ENCODE results near the gene CDK19.
A peak's percentile ranks its signal among the peaks of the same experiment; 100 is the strongest.

CDK19 gene

DNA sequence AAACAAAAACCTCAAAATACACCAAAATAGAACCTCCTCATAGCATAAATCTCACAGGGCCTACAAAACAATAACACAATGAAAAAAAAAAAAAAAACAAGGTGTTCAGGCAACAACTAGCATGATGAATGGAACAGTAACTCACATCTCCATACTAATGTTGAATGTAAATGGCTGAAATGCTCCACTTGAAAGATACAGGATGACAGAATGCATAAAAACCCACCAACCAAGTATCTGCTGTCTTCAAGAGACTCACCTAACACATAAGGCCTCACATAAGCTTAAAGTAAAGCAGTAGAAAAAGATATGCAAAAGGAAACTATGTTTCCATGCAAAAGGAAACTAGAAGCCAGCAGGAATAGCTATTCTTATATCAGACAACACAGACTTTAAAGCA is 121.3 kb downstream of the CDK19 start:
- no peak for DNase-seq

DNA sequence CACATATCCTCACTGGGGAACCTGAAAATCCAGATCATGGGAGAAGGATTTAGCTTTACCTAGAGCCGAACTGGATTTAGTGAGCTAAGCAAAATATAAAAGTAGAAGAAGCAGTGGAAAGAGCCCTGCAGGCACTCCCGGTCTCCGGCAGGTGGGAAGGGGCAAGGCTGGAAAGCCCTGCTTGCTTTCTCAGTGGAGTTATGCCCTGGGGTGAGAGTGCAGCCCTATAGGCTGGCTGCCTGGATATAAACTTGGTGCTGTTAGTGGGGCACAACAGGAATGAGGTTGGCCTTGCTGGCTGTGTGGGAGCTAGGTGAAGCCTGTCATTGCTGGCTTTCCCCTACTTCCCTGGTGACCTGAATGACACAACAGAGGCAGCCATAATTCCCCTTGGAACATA is 122.0 kb downstream of the CDK19 start:
- no peak for DNase-seq

DNA sequence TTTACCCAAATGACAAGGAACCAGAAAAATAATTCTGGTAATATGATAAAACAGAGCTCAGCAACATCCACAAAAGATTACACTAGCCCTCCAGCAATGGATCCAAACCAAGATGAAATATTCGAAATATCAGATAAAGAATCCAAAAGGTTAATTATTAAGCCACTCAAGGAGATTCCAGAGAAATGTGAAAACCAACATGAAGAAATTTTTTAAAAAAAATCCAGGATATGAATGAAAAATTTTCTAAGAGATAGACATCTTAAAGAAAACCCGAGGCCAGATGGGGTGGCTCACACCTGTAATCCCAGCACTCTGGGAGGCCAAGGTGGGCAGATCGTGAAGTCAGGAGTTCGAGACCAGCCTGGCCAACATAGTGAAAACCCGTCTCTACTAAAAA is 124.4 kb downstream of the CDK19 start:
- DNase-seq = no peak

DNA sequence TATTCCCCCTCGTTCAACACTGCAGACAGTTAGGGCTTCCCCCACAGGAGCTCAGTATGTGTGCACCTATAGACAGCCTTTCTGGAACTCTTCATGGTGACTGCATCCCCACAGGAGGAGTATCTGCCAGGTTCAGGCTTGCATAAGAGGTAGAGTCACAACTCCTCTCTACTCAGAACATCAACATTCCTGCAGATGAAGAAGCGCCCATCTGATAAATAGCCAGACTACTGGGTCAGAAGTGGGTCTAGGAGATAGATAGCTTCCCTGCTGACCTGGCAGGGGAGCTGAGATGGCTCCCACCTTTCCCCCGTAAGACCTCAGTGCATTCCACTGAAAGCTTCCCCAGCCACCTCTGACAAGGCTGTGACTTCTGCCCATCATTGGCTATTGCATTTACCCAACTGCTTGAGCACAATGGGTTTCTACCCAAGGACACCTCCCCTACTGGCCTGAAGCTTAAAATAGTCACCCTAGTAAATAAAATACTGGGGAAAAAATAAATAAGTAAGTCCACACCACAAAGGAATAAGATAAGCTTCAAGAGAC is 125.1 kb downstream of the CDK19 start:
- no peak for DNase-seq

DNA sequence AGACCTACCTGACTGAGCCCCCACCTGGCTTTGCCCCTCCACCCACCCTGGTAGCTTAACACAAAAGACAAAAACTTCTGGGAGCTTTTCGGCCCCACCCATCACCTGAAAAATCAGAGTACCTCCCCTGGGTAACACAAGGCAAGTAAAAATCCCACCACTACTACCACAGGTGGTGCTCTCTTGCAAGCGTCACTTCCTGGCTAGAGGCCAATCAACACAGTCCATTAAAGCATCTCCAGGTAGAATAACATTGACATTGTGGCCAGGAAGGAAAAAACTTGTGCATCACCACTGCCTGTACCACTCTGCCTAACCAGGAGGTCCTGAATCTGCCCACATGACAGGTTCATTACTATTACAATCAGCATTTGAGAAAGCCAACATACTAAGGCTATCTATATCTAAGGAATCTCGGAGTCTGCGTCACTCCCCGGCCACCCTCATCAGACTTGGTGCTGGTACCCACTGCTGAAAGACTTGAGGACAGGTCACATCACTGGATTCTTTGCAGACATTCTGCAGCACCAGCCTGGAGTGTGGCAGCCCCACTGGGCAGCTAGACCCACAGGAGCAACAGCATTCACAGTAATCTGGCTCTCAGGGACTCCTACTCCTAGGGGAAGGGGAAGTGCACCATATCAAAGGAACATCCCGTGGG is 125.9 kb downstream of the CDK19 start:
- DNase-seq = no peak

DNA sequence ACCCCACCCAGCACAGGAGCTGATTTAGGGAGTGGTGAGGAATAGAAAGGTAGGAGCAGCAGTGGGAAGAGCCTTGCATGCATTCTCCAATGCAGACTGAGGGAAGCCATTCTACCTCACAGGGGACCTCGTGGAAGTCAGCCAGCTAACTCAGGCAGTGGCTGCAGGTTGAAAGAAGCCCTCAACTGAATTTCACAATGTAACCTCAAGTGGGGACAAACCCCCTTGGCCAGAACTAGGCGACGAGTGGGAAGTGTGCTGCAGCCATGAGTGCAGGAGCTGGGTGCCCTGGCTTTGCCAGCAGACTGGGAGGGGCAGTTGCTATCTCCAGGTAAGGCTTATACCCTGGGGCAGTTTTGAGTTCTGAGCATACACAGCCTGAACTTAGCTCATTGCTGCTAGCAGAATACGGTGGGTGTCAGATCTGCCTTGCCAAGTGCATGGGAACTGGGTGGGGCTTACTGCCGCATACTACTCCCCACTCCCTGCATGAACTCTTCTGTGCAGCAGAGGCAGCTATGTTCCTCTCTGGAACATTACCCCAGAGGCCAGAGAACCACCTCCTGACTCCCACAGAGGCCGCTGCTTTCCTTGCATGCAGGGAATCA is 126.5 kb downstream of the CDK19 start:
- no peak for DNase-seq

DNA sequence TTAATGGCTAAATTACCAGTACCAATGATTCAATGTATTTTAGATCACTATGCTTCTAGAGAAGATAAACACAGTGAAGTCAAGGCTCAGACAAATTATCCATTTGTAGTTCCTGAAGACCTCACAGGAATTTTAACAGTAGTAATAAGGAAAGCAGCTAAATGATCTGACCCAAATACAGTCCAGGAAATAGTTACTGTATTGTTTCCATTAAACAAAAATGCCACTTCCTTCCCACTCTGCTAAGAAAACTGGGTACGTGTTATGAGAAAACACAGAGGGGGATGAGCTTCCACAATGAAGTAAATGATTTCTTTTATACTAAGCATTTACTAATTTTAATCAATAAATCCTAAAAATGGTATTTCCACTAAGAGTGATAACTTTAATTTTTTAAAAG is 127.9 kb downstream of the CDK19 start:
- DNase-seq = no peak

DNA sequence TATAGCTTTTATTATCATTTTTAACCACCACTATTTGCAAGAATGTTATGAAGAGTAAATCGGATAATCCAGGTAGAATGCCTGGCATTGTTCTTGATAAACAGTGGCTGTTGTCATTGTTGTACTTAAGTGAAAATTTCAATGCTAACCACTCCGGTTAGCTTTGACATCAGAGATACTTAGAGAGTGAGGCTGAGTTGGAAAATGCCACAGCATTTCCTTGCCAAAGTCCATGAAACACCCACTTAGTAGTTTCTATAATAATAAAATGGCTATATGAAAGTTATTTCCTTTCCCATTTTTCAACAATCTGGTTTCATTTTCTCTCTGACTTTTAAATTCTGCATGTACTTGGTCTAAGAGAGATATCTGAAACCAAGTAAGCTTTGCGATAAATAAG is 132.0 kb downstream of the CDK19 start:
- DNase-seq = no peak

DNA sequence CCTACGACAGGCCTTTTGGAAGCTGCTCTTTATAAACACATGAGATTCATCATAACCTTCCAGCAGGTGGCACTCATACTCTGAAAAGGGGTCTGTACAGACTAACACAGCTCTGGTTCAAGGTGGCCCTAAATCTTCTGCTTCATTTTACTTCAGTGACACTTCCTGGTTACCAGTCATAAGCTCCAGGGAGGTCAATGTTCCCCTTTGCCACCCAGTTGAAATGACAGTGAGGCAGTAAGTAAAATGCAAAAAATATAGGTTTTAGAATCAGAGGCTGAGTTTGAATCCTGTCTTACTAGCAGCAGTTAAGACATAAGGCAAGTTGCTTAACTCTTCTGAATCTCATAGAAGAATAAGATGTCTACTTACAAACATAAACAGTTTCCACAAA is 132.8 kb downstream of the CDK19 start:
- DNase-seq = peak; percentile 15

DNA sequence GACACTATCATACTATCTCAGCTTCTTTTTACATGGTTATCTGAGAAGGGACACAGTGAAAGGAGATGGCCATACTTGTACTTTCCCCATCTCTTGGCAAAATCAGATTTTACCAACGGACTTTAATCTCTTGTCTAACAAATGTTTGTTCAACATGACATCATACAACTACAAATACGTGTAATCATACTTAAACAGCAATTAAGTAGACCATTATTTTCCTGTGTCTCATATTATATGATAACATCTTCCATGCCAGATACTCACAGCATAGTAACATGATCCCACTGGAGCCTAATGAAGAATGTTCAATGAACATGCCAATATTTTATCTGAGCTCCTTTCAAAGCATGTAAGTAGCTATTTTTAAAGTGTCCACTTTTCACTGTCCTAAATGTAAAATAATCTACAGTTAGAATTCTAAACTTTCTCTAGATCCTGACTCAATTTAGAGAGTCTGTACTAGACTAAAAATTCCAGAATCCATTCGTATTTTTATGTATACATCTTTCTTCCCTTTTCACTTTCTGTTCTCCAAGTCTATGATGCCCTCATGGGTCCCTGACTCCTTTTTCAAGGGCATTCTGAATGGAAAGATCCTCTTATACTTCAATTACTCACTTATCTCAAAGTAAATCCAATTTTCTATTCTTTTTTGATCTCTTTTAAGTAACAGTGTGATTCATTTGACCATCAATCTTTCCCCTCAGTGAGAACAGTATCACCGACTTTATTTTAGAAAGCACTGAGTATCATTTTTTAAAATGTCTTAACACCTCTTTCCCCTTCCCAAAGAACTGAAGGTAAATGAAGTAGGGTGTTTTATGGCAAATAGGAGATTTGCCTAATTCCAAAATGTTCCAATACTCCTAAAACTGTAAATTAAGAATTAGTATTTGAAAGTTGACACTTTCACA is 133.5 kb downstream of the CDK19 start:
- no peak for DNase-seq

DNA sequence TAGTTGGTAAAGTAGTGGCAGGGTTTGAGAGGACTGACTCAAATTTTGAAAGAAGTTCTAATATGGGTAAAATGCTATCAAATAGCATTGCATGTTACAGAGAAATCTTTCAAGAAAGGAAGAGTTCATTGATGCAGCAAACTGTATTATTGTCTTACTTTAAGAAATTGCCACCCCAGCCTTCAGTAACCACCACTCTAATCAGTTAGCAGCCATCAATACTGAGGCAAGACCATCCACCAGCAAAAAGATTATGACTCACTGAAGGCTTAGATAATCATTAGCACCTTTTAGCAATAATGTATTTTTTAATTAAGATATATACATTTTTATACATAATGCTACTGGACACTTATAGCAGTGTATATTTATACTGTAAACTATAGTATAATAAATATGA is 138.9 kb downstream of the CDK19 start:
- no peak for DNase-seq

DNA sequence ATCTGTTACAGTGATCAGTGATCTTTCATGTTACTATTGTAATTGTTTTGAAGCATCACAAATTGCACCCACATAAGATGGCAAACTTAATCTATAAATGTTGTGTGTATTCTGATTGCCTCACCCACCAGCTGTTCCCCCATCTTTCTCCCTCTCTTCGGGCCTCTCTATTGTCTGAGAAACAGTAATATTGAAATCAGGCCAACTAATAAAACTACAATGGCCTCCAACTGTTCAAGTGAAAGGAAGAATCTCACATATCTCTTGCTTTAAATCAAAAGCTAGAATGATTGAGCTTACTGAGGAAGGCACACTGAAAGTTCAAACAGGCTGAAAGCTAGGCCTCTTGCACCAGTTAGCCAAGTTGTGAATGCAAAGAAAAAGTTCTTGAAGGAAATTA is 141.2 kb downstream of the CDK19 start:
- no peak for DNase-seq

DNA sequence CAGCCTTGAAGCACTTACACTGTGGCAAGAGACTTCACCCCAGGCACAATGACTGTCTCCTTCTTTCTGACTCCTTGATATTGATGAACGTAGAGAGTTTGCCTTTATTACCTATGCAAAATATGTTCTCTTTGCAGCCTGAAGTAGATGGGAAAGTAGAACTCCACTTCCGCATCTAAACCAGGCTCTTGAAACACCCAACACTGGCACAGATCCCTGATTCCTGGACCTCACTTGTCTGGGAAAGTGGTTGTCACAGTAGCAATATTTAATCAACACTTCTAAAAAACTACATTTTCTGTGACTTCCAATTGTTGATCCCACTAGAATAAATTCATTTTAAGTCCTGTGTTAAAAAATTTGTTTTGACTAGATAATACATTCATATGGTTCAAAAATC is 143.1 kb downstream of the CDK19 start:
- DNase-seq = no peak

DNA sequence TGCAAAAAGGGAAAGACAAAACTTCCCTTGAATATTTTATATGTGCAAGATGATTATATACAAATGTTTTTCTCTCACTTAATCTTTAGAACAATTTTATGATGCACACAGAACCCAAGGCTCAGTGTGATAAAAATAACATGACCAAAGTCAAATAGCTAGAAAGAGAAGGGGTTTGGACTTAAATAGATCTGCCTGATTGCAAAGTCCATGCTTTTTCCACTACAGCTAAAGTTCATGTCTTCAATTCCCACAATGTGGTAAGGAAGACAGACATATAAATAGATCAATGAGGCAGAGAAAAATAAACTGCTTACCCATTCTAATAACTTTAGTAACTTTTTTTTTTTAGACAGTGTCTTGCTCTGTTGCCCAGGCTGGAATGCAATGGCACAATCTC is 143.8 kb downstream of the CDK19 start:
- no peak for DNase-seq

DNA sequence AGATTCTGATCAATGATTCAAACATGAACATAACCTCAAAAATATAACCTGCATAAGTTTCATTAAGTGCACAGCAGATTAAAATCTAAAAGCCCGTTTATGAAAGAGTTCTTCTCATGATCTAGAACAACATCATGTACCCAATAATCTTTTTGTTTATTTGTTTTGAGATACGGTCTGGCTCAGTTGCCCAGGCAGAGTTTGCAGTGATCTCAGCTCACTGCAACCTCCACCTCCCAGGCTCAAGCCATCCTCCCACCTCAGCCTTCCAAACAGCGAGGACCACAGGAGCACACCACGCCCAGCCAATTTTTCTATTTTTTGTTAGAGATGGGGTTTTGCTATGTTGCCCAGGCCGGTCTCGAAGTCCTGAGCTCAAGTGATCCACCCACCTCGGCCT is 149.7 kb downstream of the CDK19 start:
- no peak for DNase-seq

DNA sequence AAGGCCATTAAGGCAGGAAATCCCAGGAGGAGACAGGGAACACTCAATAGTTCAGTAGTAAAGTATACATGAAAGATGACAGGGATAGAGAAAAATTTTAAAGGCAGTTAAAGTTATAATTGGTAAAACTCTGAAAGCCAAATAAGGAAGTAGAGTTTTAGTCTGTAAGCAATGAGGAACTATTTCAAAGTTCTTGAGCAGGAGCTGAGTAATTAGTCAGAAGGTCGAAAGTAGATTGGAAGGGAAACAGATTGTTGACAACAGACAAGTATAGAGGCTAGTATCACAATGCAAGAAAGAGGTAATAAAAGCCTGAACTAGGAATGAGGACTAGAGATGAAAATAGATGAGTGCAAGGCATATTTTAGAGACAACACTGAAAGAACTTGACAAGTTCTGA is 150.3 kb downstream of the CDK19 start:
- DNase-seq = no peak

DNA sequence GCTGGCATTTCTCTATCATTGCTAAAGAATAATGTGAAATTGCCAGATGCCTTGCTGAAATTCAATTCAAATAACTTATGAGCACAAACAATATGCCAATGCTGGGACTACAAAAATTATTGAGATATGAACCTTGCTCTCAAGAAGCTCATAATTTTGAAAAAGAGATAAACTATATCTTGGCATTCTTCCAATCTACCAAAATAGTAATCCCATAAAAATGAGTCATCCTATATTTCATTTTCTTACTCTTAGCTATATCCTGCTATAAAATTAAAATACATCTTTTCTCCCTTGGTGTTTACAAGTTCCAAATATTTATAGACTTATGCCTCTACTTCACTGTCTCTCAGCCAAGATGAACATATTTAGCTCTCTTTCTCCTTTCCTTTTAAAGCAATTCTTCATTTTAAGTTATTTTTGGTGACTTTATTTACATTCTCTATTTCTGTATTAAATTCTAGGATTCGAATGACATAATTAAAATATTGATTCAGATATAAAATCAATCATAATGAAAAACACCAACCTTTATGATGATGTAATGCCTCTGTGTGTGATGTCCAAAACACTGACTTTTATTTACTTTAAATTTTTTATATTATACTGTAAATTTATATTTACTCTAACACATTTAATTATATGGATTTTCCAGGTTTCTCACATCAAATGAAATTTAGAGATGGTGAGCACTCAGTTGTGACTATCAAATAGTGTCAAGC is 152.6 kb downstream of the CDK19 start:
- DNase-seq = no peak

DNA sequence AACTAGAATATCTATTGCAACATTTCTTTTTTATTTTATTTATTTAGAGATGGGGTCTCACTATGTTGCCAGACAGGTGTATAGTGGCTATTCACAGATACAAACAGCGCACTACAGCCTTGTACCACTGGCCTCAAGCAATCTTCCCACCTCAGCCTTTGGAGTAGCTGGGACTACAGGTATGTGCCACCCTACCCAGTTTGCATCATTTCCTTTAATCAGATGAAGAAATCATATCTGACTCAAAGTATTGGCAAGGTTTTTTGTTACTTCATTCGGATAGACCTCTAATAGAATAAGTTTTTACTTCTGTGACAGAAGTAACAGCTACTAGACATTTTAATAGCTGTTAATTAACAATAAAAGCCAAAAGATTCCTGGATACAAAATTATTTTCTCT is 153.9 kb downstream of the CDK19 start:
- no peak for DNase-seq

DNA sequence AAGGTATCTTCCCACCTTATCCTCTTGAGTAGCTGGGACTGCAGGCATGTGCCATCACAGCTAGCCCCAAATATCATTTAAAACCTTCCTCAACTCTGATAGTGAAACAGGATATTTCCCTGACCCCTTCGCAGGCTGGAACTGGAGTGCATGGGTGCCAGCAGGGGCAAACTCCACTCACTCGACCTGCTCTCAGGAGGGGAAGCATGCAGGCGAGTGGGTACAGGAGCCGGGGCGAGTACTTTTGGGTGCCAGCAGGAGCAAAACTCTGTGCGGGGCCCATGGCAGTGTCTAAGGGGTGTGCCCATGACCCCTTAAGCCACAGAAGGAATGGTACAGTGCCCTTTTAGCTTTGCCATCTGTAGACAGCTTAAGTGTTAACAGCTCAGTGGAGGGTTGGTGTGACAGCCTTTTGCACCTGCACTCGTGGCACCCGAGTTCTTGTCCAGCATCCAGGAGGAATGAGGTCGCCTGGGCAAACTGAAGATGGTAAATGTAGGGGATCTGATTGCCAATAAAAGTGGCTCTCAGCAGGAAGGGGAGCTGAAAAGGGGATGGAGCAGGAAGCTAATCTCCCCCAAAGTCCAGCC is 155.1 kb downstream of the CDK19 start:
- no peak for DNase-seq

DNA sequence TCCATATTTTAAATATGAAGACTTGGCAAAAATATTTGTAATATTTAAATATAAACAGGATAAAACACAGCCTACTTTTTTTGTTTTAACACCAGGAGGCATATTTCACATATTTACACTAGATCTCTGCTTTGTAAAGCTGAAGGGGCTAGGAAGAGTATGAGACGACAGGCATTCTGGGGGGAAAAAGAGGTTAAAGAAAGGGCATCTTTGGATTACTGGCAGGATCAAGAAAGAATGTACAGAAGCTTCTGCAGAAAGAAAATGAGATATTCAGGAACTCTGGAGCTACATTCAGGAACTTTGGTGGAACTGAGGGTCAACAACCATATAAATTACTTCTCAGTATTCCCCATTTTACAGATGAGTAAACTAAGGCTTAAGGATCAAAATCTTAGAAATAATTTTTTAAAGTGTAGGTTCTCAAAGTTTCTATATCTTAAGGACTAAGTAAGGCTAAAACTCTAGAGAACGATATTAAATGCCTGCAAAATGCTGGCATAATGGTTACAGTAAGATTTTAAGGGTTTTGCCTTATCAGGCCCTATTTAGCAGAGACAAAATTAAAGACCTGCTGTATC is 156.5 kb downstream of the CDK19 start:
- no peak for DNase-seq

DNA sequence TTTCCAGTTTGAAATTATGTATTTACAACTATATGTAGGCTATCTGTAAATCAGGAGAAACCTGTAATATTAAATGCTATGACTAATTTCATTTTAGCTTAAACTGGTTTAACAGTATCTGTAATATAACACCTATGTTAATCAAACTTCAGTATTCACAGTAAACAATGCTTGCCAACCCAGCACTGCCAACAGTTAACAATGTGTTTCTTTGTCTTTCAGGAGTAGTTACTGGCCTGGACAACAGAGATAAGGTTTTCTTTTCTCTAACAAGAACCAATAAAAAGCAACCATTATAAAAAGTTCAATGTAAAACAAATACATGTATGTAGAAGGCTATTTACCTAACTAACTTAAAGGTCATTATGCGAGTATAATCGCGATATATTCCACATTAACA is 158.8 kb downstream of the CDK19 start:
- no peak for DNase-seq

DNA sequence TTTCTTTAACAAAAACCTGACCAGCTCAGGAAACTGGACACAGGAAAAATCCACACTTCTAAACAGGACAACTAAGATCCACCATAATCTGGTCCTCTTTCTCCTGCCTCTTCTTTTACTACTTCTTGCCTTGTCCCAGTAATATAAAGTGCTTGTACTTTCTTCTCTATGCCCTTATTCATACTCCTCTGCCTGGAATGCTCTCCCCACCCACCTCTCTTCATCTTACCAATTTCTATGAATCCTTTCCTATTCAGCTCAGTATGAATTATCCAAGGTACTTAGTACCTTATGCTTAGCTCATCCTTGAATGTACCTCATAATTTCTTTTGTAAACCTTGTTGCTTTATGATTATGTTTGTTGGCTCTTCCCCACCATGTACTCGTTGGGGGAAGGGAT is 159.4 kb downstream of the CDK19 start:
- DNase-seq = no peak
